ENCODE results near the gene RIMKLB.

Gene RIMKLB

GRCh38 chr12:8680533-8680932, 17.3 kb upstream of the RIMKLB start:
- TF ChIP-seq CTCF (conservative IDR thresholded peaks at IDR 0.05; ENCODE audit: low read depth, low read length) = no peak
- no peak overlapping the region for H3K4me2 ChIP-seq

GRCh38 chr12:8681129-8681884, 16.5 kb upstream of the RIMKLB start:
- Histone ChIP-seq H3K27me3 (ENCODE audit: insufficient read depth, low read depth) (no peaks in the 10 kb centered on the region), H2AFZ (ENCODE audit: low read depth) (peak overlapping the region; percentile 39; the same call in 1 of the 2 replicates), H3K4me3 (IDR thresholded peaks at IDR 0.05; ENCODE audit: insufficient read depth, low read depth, low read length) (no peak overlapping the region), H3K4me1 (ENCODE audit: low read depth, poor library complexity, severe bottlenecking) (no peaks in the 10 kb centered on the region), H4K20me1 (ENCODE audit: insufficient read depth) (no peaks in the 10 kb centered on the region), H3K9ac (no peak overlapping the region), H3K79me2 (ENCODE audit: insufficient read depth, low read depth) (no peaks in the 10 kb centered on the region), H3K4me2 (no peak overlapping the region), H3K36me3 (ENCODE audit: insufficient read depth) (no peaks in the 10 kb centered on the region), H3K27ac (no peak overlapping the region)
- no peak for TF ChIP-seq CTCF (conservative IDR thresholded peaks at IDR 0.05; ENCODE audit: low read depth, low read length)

More at GRCh38 chr12:8680533-8680932, 17.3 kb upstream of the RIMKLB start:
- H3K36me3 ChIP-seq (ENCODE audit: insufficient read depth) = no peaks in the 10 kb centered on the region
- H2AFZ ChIP-seq (ENCODE audit: low read depth) = no peak overlapping the region
- no peak overlapping the region for H3K9ac ChIP-seq
- H3K27ac ChIP-seq = no peak overlapping the region
- no peaks in the 10 kb centered on the region for H3K79me2 ChIP-seq (ENCODE audit: insufficient read depth, low read depth)
- no peaks in the 10 kb centered on the region for H4K20me1 ChIP-seq (ENCODE audit: insufficient read depth)
- H3K4me1 ChIP-seq (ENCODE audit: low read depth, poor library complexity, severe bottlenecking) = no peaks in the 10 kb centered on the region
- H3K27me3 ChIP-seq (ENCODE audit: insufficient read depth, low read depth) = no peaks in the 10 kb centered on the region
- H3K4me3 ChIP-seq (IDR thresholded peaks at IDR 0.05; ENCODE audit: insufficient read depth, low read depth, low read length) = no peak overlapping the region

- H3K4me2 ChIP-seq = no peak overlapping the region
- H3K27ac ChIP-seq = no peak overlapping the region
Observed at GRCh38 chr12:8685051-8685450, 12.7 kb upstream of the RIMKLB start.

GRCh38 chr12:8687846-8688601, 9.8 kb upstream of the RIMKLB start:
- Histone ChIP-seq H3K36me3 (ENCODE audit: insufficient read depth) (no peaks in the 10 kb centered on the region), H3K9ac (no peak overlapping the region), H4K20me1 (ENCODE audit: insufficient read depth) (no peaks in the 10 kb centered on the region), H3K79me2 (ENCODE audit: insufficient read depth, low read depth) (no peaks in the 10 kb centered on the region), H3K4me2 (peak overlapping the region; percentile 29), H3K27me3 (ENCODE audit: insufficient read depth, low read depth) (no peaks in the 10 kb centered on the region), H2AFZ (ENCODE audit: low read depth) (peak overlapping the region; percentile 16; the same call in 1 of the 2 replicates), H3K4me1 (ENCODE audit: low read depth, poor library complexity, severe bottlenecking) (peaks cover 23% of the 10 kb centered on the region), H3K4me3 (IDR thresholded peaks at IDR 0.05; ENCODE audit: insufficient read depth, low read depth, low read length) (no peak overlapping the region), H3K27ac (no peak overlapping the region)
- no peak for TF ChIP-seq CTCF (conservative IDR thresholded peaks at IDR 0.05; ENCODE audit: low read depth, low read length)

More at GRCh38 chr12:8685051-8685450, 12.7 kb upstream of the RIMKLB start:
- Histone ChIP-seq H3K4me1 (ENCODE audit: low read depth, poor library complexity, severe bottlenecking) (peaks cover 23% of the 10 kb centered on the region), H3K27me3 (ENCODE audit: insufficient read depth, low read depth) (no peaks in the 10 kb centered on the region), H3K36me3 (ENCODE audit: insufficient read depth) (no peaks in the 10 kb centered on the region), H3K79me2 (ENCODE audit: insufficient read depth, low read depth) (no peaks in the 10 kb centered on the region), H4K20me1 (ENCODE audit: insufficient read depth) (no peaks in the 10 kb centered on the region), H3K9ac (no peak overlapping the region), H2AFZ (ENCODE audit: low read depth) (no peak overlapping the region), H3K4me3 (IDR thresholded peaks at IDR 0.05; ENCODE audit: insufficient read depth, low read depth, low read length) (no peak overlapping the region)
- TF ChIP-seq CTCF (conservative IDR thresholded peaks at IDR 0.05; ENCODE audit: low read depth, low read length) = no peak
